Lower lobe of right lung (tissue), 2 donors: ENCODE measurements around the gene DNM3. TPM values are rescaled to one million over a fixed set of nuclear protein-coding genes. Genes with fewer than 3 reads are reported as not detected.
A peak's percentile ranks its signal among the peaks of the same experiment; 100 is the strongest.

Source experiments
- ATAC-seq, 2 donors: fragments of 200-7000 bp; cut with Tn5 transposase; one replicate each; pipeline ENCODE4 v1.9.1; 2020 to 2022; ENCODE audit warnings: mild to moderate bottlenecking in 2 of 2, moderate library complexity in 2 of 2
- DNase-seq: peaks from one replicate; pipeline ENCODE4 v3.0.0-alpha.2; 2020
- H3K27ac ChIP-seq: fragments of 200-600 bp; one replicate; pipeline ENCODE4 v1.8.0; 2022
- H3K27me3 ChIP-seq: fragments of 200-600 bp; one replicate; pipeline ENCODE4 v1.8.0; 2022; ENCODE audit warnings: low read depth
- H3K36me3 ChIP-seq: fragments of 200-600 bp; one replicate; pipeline ENCODE4 v1.8.0; 2022; ENCODE audit warnings: mild to moderate bottlenecking
- H3K4me1 ChIP-seq: fragments of 200-600 bp; one replicate; pipeline ENCODE4 v1.8.0; 2022
- H3K4me3 ChIP-seq: fragments of 200-600 bp; one replicate; pipeline ENCODE4 v1.8.0; 2022; ENCODE audit warnings: mild to moderate bottlenecking
- H3K9me3 ChIP-seq: fragments of 200-600 bp; one replicate; pipeline ENCODE4 v1.8.0; 2022
- CTCF ChIP-seq: fragments of 200-600 bp; IDR thresholded peaks from one replicate; pipeline ENCODE4 v1.8.0; 2022; ENCODE audit warnings: antibody characterized with exemption, mild to moderate bottlenecking
- intact Hi-C: fragments of 100-400 bp; cut with DNase I; formaldehyde crosslinking; loops from one replicate; pipeline ENCODE4 v1.11.0; 2022
- total RNA-seq: library from RNA; stranded (reverse); fragmentation: NEBNext Ultra II Directional; extraction: Animal tissue kit (Norgen Biotek cat#: 25700); gene quantifications from one replicate; pipeline ENCODE4 v1.2.1, GENCODE V29; 2021
- donor health status: DM: no; HTN: yes; CAD: no; lungs with severe emphysema.

Gene DNM3
- total RNA-seq, 1 donor from 2014 or later: 12.4 TPM

GRCh38 chr1:172138634-172139033, 297.3 kb downstream of the DNM3 start:
- H3K36me3 ChIP-seq: no peaks in the 10 kb centered on the region
- ATAC-seq (no peak), DNase-seq (no peak)
- no peaks in the 10 kb centered on the region for H3K9me3 ChIP-seq
- no peak overlapping the region for H3K27ac ChIP-seq
- intact Hi-C loops: no loop called here
- no peak for TF ChIP-seq CTCF
- H3K4me1 ChIP-seq: no peaks in the 10 kb centered on the region
- no peak overlapping the region for H3K4me3 ChIP-seq
- no peaks in the 10 kb centered on the region for H3K27me3 ChIP-seq

GRCh38 chr1:172139196-172139595, 297.9 kb downstream of the DNM3 start:
- Histone ChIP-seq H3K9me3 (no peaks in the 10 kb centered on the region), H3K4me1 (no peaks in the 10 kb centered on the region), H3K36me3 (no peaks in the 10 kb centered on the region), H3K4me3 (peak overlapping the region; percentile 15), H3K27me3 (no peaks in the 10 kb centered on the region), H3K27ac (no peak overlapping the region)
- no peak for TF ChIP-seq CTCF
- DNase-seq (no peak), ATAC-seq (no peak)
- intact Hi-C loops: no loop called here

GRCh38 chr1:172140072-172140471, 298.8 kb downstream of the DNM3 start:
- no peak overlapping the region for H3K27ac ChIP-seq
- intact Hi-C loops: no loop called here

GRCh38 chr1:172140591-172140990, 299.3 kb downstream of the DNM3 start:
- DNase-seq (no peak), ATAC-seq (no peak)
- no peaks in the 10 kb centered on the region for H3K4me1 ChIP-seq
- H3K27ac ChIP-seq: peak overlapping the region; percentile 56
- H3K36me3 ChIP-seq: no peaks in the 10 kb centered on the region
- no peaks in the 10 kb centered on the region for H3K9me3 ChIP-seq
- TF ChIP-seq CTCF: no peak
- intact Hi-C loops: no loop called here
- H3K4me3 ChIP-seq: peak overlapping the region; percentile 48
- H3K27me3 ChIP-seq: no peaks in the 10 kb centered on the region

More at GRCh38 chr1:172140072-172140471, 298.8 kb downstream of the DNM3 start:
- Histone ChIP-seq H3K4me1 (no peaks in the 10 kb centered on the region), H3K27me3 (no peaks in the 10 kb centered on the region), H3K4me3 (peak overlapping the region; percentile 15), H3K9me3 (no peaks in the 10 kb centered on the region), H3K36me3 (no peaks in the 10 kb centered on the region)
- TF ChIP-seq CTCF: no peak
- no peak for ATAC-seq
- no peak for DNase-seq

- Histone ChIP-seq H3K36me3 (no peaks in the 10 kb centered on the region), H3K4me1 (no peaks in the 10 kb centered on the region), H3K27ac (peak overlapping the region; percentile 56), H3K9me3 (no peaks in the 10 kb centered on the region), H3K27me3 (no peaks in the 10 kb centered on the region), H3K4me3 (peak overlapping the region; percentile 48)
- no peak for TF ChIP-seq CTCF
- intact Hi-C loops: no loop called here
- no peak for DNase-seq
- ATAC-seq: no peak
Measured at GRCh38 chr1:172141341-172141881, 300.1 kb downstream of the DNM3 start.
